DMS53 (cell line): ENCODE data around the gene CC2D1B.
A peak's percentile ranks its signal among the peaks of the same experiment; 100 is the strongest.

Source experiments
- DNase-seq: peaks from one replicate; lab custom pipeline; 2025; lab: John Stamatoyannopoulos, UW

The CC2D1B gene

GRCh38 chr1:52359676-52360594 is 6.1 kb downstream of the CC2D1B start:
- DNase-seq = no peak

- DNase-seq = no peak
These were observed 7.0 kb downstream of the CC2D1B start for GRCh38 chr1:52358851-52359497.

GRCh38 chr1:52357397-52357796 is 8.6 kb downstream of the CC2D1B start:
- no peak for DNase-seq

- DNase-seq = no peak
These were observed 9.1 kb downstream of the CC2D1B start for GRCh38 chr1:52356818-52357355.

- DNase-seq = no peak
These were observed 10.0 kb downstream of the CC2D1B start for GRCh38 chr1:52355847-52356505.

- no peak for DNase-seq
These were observed 10.6 kb downstream of the CC2D1B start for GRCh38 chr1:52355436-52355835.

GRCh38 chr1:52352690-52353089 is 13.3 kb downstream of the CC2D1B start:
- no peak for DNase-seq

- peak; percentile 70 for DNase-seq
These were observed 17.2 kb downstream of the CC2D1B start for GRCh38 chr1:52348704-52349300.

GRCh38 chr1:52346653-52347052 is 19.4 kb downstream of the CC2D1B start:
- no peak for DNase-seq

GRCh38 chr1:52345252-52345651 is 20.8 kb downstream of the CC2D1B start:
- DNase-seq = peak; percentile 50

- no peak for DNase-seq
These were observed 22.0 kb downstream of the CC2D1B start for GRCh38 chr1:52343979-52344378.

GRCh38 chr1:52341655-52342260 is 24.2 kb downstream of the CC2D1B start:
- no peak for DNase-seq

GRCh38 chr1:52337439-52337838 is 28.6 kb downstream of the CC2D1B start:
- no peak for DNase-seq

GRCh38 chr1:52334906-52335528 is 31.0 kb downstream of the CC2D1B start:
- no peak for DNase-seq

- no peak for DNase-seq
These were observed 33.6 kb downstream of the CC2D1B start for GRCh38 chr1:52332411-52332810.

- DNase-seq = peak; percentile 71
These were observed 37.4 kb downstream of the CC2D1B start for GRCh38 chr1:52328615-52329014.

GRCh38 chr1:52325786-52326185 is 40.2 kb downstream of the CC2D1B start:
- no peak for DNase-seq

- DNase-seq = no peak
These were observed 42.3 kb downstream of the CC2D1B start for GRCh38 chr1:52323731-52324130.

- DNase-seq = no peak
These were observed 44.9 kb downstream of the CC2D1B start for GRCh38 chr1:52321061-52321460.

GRCh38 chr1:52306227-52307006 is 59.6 kb downstream of the CC2D1B start:
- peak; percentile 97 for DNase-seq
